Middle frontal gyrus (tissue), 1 donor: ENCODE measurements around the gene NDUFA8.

Experiments used
- DNase-seq: peaks from one replicate; pipeline ENCODE4 v3.0.0-alpha.2; 2015; ENCODE audit warnings: low spot score; ENCODE audit errors: extremely low spot score

NDUFA8 gene

GRCh38 chr9:122102156-122102555 lies 57.4 kb downstream of the NDUFA8 start:
- DNase-seq = no peak

DNA sequence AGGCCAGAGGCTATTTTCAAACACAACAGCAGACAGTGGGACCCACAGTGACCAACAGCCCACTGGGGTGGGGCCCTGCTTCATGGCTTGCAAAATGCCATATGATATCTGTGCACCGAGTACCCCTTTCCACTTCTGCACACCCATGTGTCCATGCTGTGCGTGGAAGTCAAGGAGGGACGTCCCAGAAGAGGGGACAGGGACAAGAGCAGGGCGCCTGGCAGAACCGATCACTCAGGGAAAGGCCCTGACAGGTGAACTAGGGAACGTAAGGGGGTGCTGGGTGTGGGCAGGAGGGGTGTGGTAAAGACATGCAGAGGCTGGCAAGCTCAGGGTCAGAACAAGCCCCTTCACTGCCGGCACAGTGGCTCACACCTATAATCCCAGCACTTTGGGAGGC lies 58.8 kb downstream of the NDUFA8 start:
- DNase-seq = no peak

- peak; percentile 71 for DNase-seq
Measured at GRCh38 chr9:122099271-122099869, 60.2 kb downstream of the NDUFA8 start.

- no peak for DNase-seq
Measured at GRCh38 chr9:122097679-122098315, 61.8 kb downstream of the NDUFA8 start.

GRCh38 chr9:122096620-122097415 lies 62.8 kb downstream of the NDUFA8 start:
- DNase-seq = no peak

DNA sequence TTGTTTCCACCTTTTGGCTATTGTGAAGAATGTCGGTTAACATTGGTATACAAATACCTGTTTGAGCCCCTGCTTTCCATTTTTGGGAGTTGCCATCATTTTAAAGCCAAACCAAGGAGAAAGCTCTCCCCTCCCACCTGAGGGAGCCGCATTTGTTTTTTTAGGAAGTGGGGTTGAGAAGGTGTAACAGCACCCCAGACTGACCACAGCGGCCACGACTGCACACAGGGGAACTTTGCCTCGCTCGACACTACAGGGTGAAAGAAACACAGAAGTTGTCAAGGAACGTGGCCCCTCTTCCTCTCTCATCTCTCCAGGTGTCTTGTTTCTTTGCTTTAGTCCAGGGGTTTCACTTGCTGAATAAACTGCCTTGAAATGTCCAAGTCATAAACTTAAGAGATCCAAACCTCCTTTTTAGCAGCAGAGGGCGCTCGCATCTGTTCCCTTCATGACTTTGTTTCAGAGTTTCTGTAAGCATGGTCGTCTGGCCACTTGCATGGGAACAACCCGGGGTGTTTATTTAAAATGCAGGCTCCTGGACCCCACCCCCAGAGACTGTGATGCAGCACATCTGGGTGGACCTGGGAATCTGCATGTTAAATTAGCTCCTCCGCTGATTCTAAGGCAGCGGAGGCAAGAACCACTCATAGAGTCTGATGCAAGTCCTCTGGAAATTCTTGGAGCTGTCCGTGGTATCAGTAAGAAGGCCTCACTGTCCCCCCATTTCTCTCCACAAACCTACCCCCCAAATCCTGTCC lies 64.4 kb downstream of the NDUFA8 start:
- no peak for DNase-seq
